NCI-H460 (cell line): ENCODE results near the gene PC. TPM values are rescaled to one million over a fixed set of nuclear protein-coding genes. Genes with fewer than 3 reads are reported as not detected.

ENCODE experiments used
- DNase-seq: peaks from one replicate; pipeline ENCODE4 v3.0.0-alpha.2; 2016; ENCODE audit warnings: low read depth; ENCODE audit errors: extremely low read depth
- total RNA-seq: library from RNA; depleted of rRNA; stranded (reverse); fragments of >200 nt; shearing (Covaris generic); gene quantifications from 2 replicates; pipeline ENCODE4 v1.2.3, GENCODE V29; 2014

PC gene
- total RNA-seq, 1 experiment from 2014 or later: 22.2 TPM

- no peak for DNase-seq
Measured at GRCh38 chr11:66888282-66888681, 69.9 kb downstream of the PC start.

GRCh38 chr11:66887526-66887925 lies 70.7 kb downstream of the PC start:
- DNase-seq: no peak

- DNase-seq: peak; percentile 35
Measured at GRCh38 chr11:66886671-66887221, 71.4 kb downstream of the PC start.

GRCh38 chr11:66885950-66886440 lies 72.2 kb downstream of the PC start:
- no peak for DNase-seq

- no peak for DNase-seq
Measured at GRCh38 chr11:66885469-66885868, 72.7 kb downstream of the PC start.

GRCh38 chr11:66884443-66884842 lies 73.7 kb downstream of the PC start:
- no peak for DNase-seq

- DNase-seq: peak; percentile 82
Measured at GRCh38 chr11:66883016-66883965, 74.9 kb downstream of the PC start.

- no peak for DNase-seq
Measured at GRCh38 chr11:66882561-66883015, 75.6 kb downstream of the PC start.

- no peak for DNase-seq
Measured at GRCh38 chr11:66881927-66882452, 76.2 kb downstream of the PC start.

- no peak for DNase-seq
Measured at GRCh38 chr11:66881451-66881835, 76.7 kb downstream of the PC start.

GRCh38 chr11:66880496-66881450 lies 77.4 kb downstream of the PC start:
- DNase-seq: no peak

GRCh38 chr11:66879999-66880398 lies 78.2 kb downstream of the PC start:
- no peak for DNase-seq

- DNase-seq: no peak
Measured at GRCh38 chr11:66879583-66879982, 78.6 kb downstream of the PC start.

- DNase-seq: no peak
Measured at GRCh38 chr11:66879000-66879399, 79.2 kb downstream of the PC start.

GRCh38 chr11:66878474-66878873 lies 79.7 kb downstream of the PC start:
- DNase-seq: no peak

- no peak for DNase-seq
Measured at GRCh38 chr11:66877588-66878385, 80.4 kb downstream of the PC start.

GRCh38 chr11:66875378-66875777 lies 82.8 kb downstream of the PC start:
- DNase-seq: no peak

- no peak for DNase-seq
Measured at GRCh38 chr11:66874232-66874631, 84.0 kb downstream of the PC start.

- no peak for DNase-seq
Measured at GRCh38 chr11:66871521-66871901, 86.7 kb downstream of the PC start.
